ENCODE results near the gene CLCF1. TPM values are rescaled to one million over a fixed set of nuclear protein-coding genes. Genes with fewer than 3 reads are reported as not detected.
A peak's percentile ranks its signal among the peaks of the same experiment; 100 is the strongest.

Gene CLCF1
- total and polyA plus RNA-seq, 2 of the 13 experiments (the other 11 are each of a cell fraction or from before 2014, with no cell fraction given), result 0.49 to 0.78 TPM

GRCh38 chr11:67411785-67412152, 38.4 kb upstream of the CLCF1 start:
- Histone ChIP-seq H3K79me2 (ENCODE audit: insufficient read depth, low read length) (no peaks in the 10 kb centered on the region), H3K27ac (ENCODE audit: extremely low read length, insufficient read depth, low read length) (no peak overlapping the region), H3K4me2 (ENCODE audit: low read depth, low read length) (peak overlapping the region; percentile 21), H3K9ac (ENCODE audit: insufficient read depth, low read depth, low read length) (no peak overlapping the region), H3K9me3 (ENCODE audit: low read length) (no peaks in the 10 kb centered on the region), H4K20me1 (ENCODE audit: insufficient read depth, low read length) (no peaks in the 10 kb centered on the region), H3K4me1 (ENCODE audit: insufficient read depth, low read length) (peaks cover 52% of the 10 kb centered on the region), H3K4me3 (replicated peaks in 1 of 3; ENCODE audit: insufficient read depth in 1 of 3, low read depth in 2 of 3, low read length in 3 of 3) (peak overlapping the region in 1 of 3 experiments; percentile 4; a peak in 1 of 6 replicates), H2AFZ (ENCODE audit: low read length) (no peak overlapping the region), H3K27me3 (ENCODE audit: control insufficient read depth in 1 of 2, insufficient read depth in 2 of 2, low read length in 2 of 2) (peaks cover 10 to 53% of the 10 kb centered on the region in 2 experiments; a peak in 4 of 5 replicates), H3K36me3 (replicated peaks in 1 of 2; ENCODE audit: control insufficient read depth in 1 of 2, insufficient read depth in 2 of 2, low read length in 2 of 2) (no peaks in the 10 kb centered on the region)
- no CpG with 5 or more reads among the region's 7 CpGs for WGBS (ENCODE audit: low lambda C conversion rate)
- POLR2A ChIA-PET, result interaction anchor here (1.3 to 2.1 kb wide), 3 partner anchors 9 to 20 kb away, joined by 4 to 10 read pairs (median 5); partner anchors contain the start of genes PPP1CA and RAD9A
- CTCF ChIA-PET (ENCODE audit: low intra/inter-chr PET ratio, low total read pairs), result no interaction called here
- in situ Hi-C loops (cut with HindIII; ENCODE audit: extremely low pct_ligation_motif_present, low pct_unique_long_range_greater_than_20kb) (no loop called here), intact Hi-C loops (cut with micrococcal nuclease; ENCODE audit: unreplicated experiment) (no loop called here)
- BruUV-seq (replicated peaks), result no TSS peak
- no peak for TF ChIP-seq ZNF589 (CRISPR knock-in tag; conservative IDR thresholded peaks at IDR 0.05)
- peak; percentile 92 for TF ChIP-seq ZNF205 (CRISPR knock-in tag; IDR thresholded peaks at IDR 0.05)
- TF ChIP-seq ZNF776 (CRISPR knock-in tag; IDR thresholded peaks at IDR 0.05), result no peak
- peak; percentile 49 for TF ChIP-seq ZNF883 (CRISPR knock-in tag; IDR thresholded peaks at IDR 0.05; ENCODE audit: not compliant biosample characterization)
- no peak for TF ChIP-seq RAD21 (CRISPR knock-in tag; IDR thresholded peaks at IDR 0.05)
- TF ChIP-seq ZNF24 (IDR thresholded peaks at IDR 0.05), result no peak
- TF ChIP-seq HNF4G (IDR thresholded peaks at IDR 0.05; ENCODE audit: borderline replicate concordance, low read depth, low read length), result no peak
- no peak for TF ChIP-seq HNF4G (CRISPR knock-in tag; IDR thresholded peaks at IDR 0.05; ENCODE audit: borderline replicate concordance, low read depth)
- TF ChIP-seq ZNF687 (CRISPR knock-in tag; IDR thresholded peaks at IDR 0.05), result 0 out of 2 replicates have a peak, but pooled peaks have one; percentile 8
- no peak for TF ChIP-seq PAWR (CRISPR knock-in tag; IDR thresholded peaks at IDR 0.05; ENCODE audit: borderline replicate concordance)
- TF ChIP-seq ZNF780A (CRISPR knock-in tag; IDR thresholded peaks at IDR 0.05), result no peak
- no peak for TF ChIP-seq FOXM1 (CRISPR knock-in tag; IDR thresholded peaks at IDR 0.05)
- TF ChIP-seq ZNF18 (CRISPR knock-in tag; IDR thresholded peaks at IDR 0.05; ENCODE audit: insufficient replicate concordance), result peak; percentile 55
- TF ChIP-seq ZNF501 (CRISPR knock-in tag; IDR thresholded peaks at IDR 0.05), result 0 out of 2 replicates have a peak, but pooled peaks have one; percentile 28
- no peak for TF ChIP-seq CEBPG (CRISPR knock-in tag; IDR thresholded peaks at IDR 0.05)
- TF ChIP-seq NR0B2 (CRISPR knock-in tag; IDR thresholded peaks at IDR 0.05), result no peak
- FAIRE-seq, result no peak
- peak; percentile 27 for ATAC-seq
- no peak for DNase-seq (ENCODE audit: low spot score)

Data from HepG2 (cell line).